A673 (cell line): ENCODE results near the gene VEGFB. TPM values are rescaled to one million over a fixed set of nuclear protein-coding genes. Genes with fewer than 3 reads are reported as not detected.

ENCODE experiments used
- BruUV-seq: library from RNA; stranded (reverse); fragments of 400-500 nt; replicated peaks from 2 replicates; lab custom pipeline; 2021; lab: Mats Ljungman, UMichigan
- CTCF ChIA-PET: fragments of 300-600 bp; sonication (Branson Sonifier 250); formaldehyde crosslinking; loops from one replicate; lab custom pipeline; 2022; ENCODE audit warnings: antibody characterized with exemption; lab: Charles Lee
- POLR2A ChIA-PET: fragments of 300-600 bp; sonication (Branson Sonifier 250); formaldehyde crosslinking; loops from one replicate; lab custom pipeline; 2022; ENCODE audit warnings: antibody characterized with exemption; ENCODE audit not compliant: low non-redundant PET; lab: Charles Lee
- DNase-seq: peaks from one replicate; pipeline ENCODE4 v3.0.0-alpha.2; 2015; ENCODE audit warnings: low spot score
- H3K27ac ChIP-seq: fragments of 200-600 bp; sonication (generic); 2 replicates; pipeline ENCODE4 v1.5.1; 2016; ENCODE audit warnings: mixed run types, low read depth, mild to moderate bottlenecking, mixed read lengths, antibody characterized with exemption, low read length; ENCODE audit not compliant: poor library complexity, severe bottlenecking
- H3K27me3 ChIP-seq: fragments of 200-600 bp; sonication (generic); replicated peaks from 2 replicates; pipeline ENCODE4 v1.6.1; 2017; ENCODE audit warnings: mixed run types, low read depth, mild to moderate bottlenecking, mixed read lengths, antibody characterized with exemption, low read length; ENCODE audit not compliant: insufficient read depth, poor library complexity
- H3K36me3 ChIP-seq: fragments of 200-600 bp; sonication (generic); 2 replicates; pipeline ENCODE4 v1.6.1; 2016; ENCODE audit warnings: mixed run types, mild to moderate bottlenecking, mixed read lengths, antibody characterized with exemption, low read length; ENCODE audit not compliant: insufficient read depth, poor library complexity, severe bottlenecking
- H3K4me1 ChIP-seq: fragments of 200-600 bp; sonication (generic); 2 replicates; pipeline ENCODE4 v1.6.1; 2017; ENCODE audit warnings: mixed run types, mild to moderate bottlenecking, mixed read lengths, antibody characterized with exemption, low read length; ENCODE audit not compliant: insufficient read depth, poor library complexity, severe bottlenecking
- H3K4me3 ChIP-seq: fragments of 200-600 bp; sonication (generic); 2 replicates; pipeline ENCODE4 v1.5.1; 2016; ENCODE audit warnings: low read depth, mixed run types, mild to moderate bottlenecking, mixed read lengths, low read length; ENCODE audit not compliant: poor library complexity, severe bottlenecking
- H3K9me3 ChIP-seq: fragments of 200-600 bp; sonication (generic); 2 replicates; pipeline ENCODE4 v1.6.1; 2016; ENCODE audit warnings: mixed run types, low read depth, mild to moderate bottlenecking, mixed read lengths, antibody characterized with exemption, low read length; ENCODE audit not compliant: poor library complexity, severe bottlenecking
- CTCF ChIP-seq: fragments of 300-800, 200-600 bp; sonication (generic); conservative IDR thresholded peaks from 2 replicates; pipeline ENCODE4 v1.5.1; 2017; ENCODE audit warnings: low read depth, mild to moderate bottlenecking, antibody characterized with exemption, low read length, moderate library complexity, mixed read lengths
- EZH2 ChIP-seq: fragments of 200-600 bp; sonication (generic); IDR thresholded peaks from 2 replicates; pipeline ENCODE4 v1.6.1; 2017; ENCODE audit warnings: borderline replicate concordance, low read depth, mild to moderate bottlenecking, mixed read lengths, antibody characterized with exemption, low read length; ENCODE audit not compliant: poor library complexity, severe bottlenecking
- intact Hi-C: fragments of 100-400 bp; cut with micrococcal nuclease; formaldehyde crosslinking; loops from one replicate; pipeline ENCODE4 v1.10.0; 2022; ENCODE audit not compliant: unreplicated experiment
- total RNA-seq: library from RNA; stranded (reverse); gene quantifications from 2 replicates; pipeline ENCODE4 v1.2.3, GENCODE V29; 2021

Gene VEGFB
- total RNA-seq, 1 experiment from 2014 or later, result 93.3 TPM

- H3K27ac ChIP-seq, result no peak overlapping the region
- CTCF ChIA-PET, result interaction anchor here (2.0 kb wide), 1 partner anchor 44 kb away, joined by 6 read pairs; no protein-coding TSS in a partner anchor
- H3K27me3 ChIP-seq, result no peaks in the 10 kb centered on the region
- H3K9me3 ChIP-seq, result no peaks in the 10 kb centered on the region
- no peak overlapping the region for H3K4me3 ChIP-seq
- no TSS peak for BruUV-seq
- peaks cover 31% of the 10 kb centered on the region for H3K4me1 ChIP-seq
- POLR2A ChIA-PET, result no interaction called here
- intact Hi-C loops, result loop anchor here (5.0 kb wide), 1 partner anchor 42 kb away; the partner anchor contains the start of gene FERMT3
- peaks cover 3% of the 10 kb centered on the region for H3K36me3 ChIP-seq
- DNase-seq, result no peak
- TF ChIP-seq CTCF, result no peak
- TF ChIP-seq EZH2, result no peak
These were observed 14.7 kb downstream of the VEGFB start for GRCh38 chr11:64249038-64249437.

- no peaks in the 10 kb centered on the region for H3K9me3 ChIP-seq
- BruUV-seq, result no TSS peak
- no peak overlapping the region for H3K4me3 ChIP-seq
- DNase-seq, result no peak
- H3K27ac ChIP-seq, result no peak overlapping the region
- H3K4me1 ChIP-seq, result peaks cover 27% of the 10 kb centered on the region
- ChIA-PET CTCF (interaction anchor here (1.1 to 2.0 kb wide), 2 partner anchors 45 to 105 kb away, joined by 4 to 6 read pairs; no protein-coding TSS in a partner anchor), POLR2A (no interaction called here)
- TF ChIP-seq CTCF (no peak), EZH2 (no peak)
- intact Hi-C loops, result loop anchor here (5.0 kb wide), 1 partner anchor 42 kb away; the partner anchor contains the start of gene FERMT3
- no peaks in the 10 kb centered on the region for H3K27me3 ChIP-seq
- peaks cover 7% of the 10 kb centered on the region for H3K36me3 ChIP-seq
These were observed 15.4 kb downstream of the VEGFB start for GRCh38 chr11:64249563-64250414.

GRCh38 chr11:64250415-64251015 lies 16.1 kb downstream of the VEGFB start:
- TF ChIP-seq EZH2 (no peak), CTCF (no peak)
- Histone ChIP-seq H3K4me1 (peaks cover 27% of the 10 kb centered on the region), H3K36me3 (peaks cover 13% of the 10 kb centered on the region), H3K9me3 (no peaks in the 10 kb centered on the region), H3K4me3 (peak overlapping the region; percentile 79), H3K27me3 (no peaks in the 10 kb centered on the region), H3K27ac (peak overlapping the region; percentile 66)
- BruUV-seq, result no TSS peak
- intact Hi-C loops, result no loop called here
- no peak for DNase-seq
- ChIA-PET POLR2A (interaction anchor here (0.5 kb wide), 1 partner anchor 686 kb away, joined by 3 read pairs; no protein-coding TSS in a partner anchor), CTCF (interaction anchor here (1.1 kb wide), 1 partner anchor 104 kb away, joined by 4 read pairs; no protein-coding TSS in a partner anchor)
